Stimulated activated CD4-positive, alpha-beta T cell treated with anti-CD3 and anti-CD28 coated beads, Interleukin-15, amount 100 ng/mL, for 24 hours (primary cell): ENCODE measurements around the gene SCAF1.

Experiments used
- DNase-seq: peaks from one replicate; pipeline ENCODE4 v3.0.0-alpha.2; 2020

The SCAF1 gene

DNA sequence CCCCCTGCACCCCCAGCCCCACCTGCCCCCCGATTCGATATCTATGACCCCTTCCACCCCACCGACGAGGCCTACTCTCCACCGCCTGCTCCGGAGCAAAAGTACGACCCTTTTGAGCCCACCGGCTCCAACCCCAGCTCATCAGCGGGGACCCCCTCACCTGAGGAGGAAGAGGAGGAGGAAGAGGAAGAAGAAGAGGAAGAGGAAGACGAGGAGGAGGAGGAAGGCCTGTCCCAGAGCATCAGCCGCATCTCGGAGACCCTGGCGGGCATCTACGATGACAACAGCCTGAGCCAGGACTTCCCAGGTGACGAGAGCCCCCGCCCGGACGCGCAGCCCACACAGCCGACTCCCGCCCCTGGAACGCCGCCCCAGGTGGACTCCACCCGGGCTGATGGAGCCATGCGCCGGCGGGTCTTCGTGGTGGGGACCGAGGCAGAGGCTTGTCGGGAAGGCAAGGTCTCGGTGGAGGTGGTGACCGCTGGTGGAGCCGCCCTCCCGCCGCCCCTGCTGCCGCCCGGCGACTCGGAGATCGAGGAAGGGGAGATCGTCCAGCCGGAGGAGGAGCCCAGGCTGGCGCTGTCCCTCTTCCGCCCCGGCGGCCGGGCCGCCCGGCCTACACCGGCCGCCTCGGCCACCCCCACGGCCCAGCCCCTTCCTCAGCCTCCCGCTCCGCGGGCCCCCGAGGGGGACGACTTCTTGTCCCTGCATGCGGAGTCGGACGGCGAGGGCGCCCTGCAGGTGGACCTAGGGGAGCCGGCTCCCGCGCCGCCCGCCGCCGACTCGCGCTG is 9.2 kb downstream of the SCAF1 start:
- no peak for DNase-seq

DNA sequence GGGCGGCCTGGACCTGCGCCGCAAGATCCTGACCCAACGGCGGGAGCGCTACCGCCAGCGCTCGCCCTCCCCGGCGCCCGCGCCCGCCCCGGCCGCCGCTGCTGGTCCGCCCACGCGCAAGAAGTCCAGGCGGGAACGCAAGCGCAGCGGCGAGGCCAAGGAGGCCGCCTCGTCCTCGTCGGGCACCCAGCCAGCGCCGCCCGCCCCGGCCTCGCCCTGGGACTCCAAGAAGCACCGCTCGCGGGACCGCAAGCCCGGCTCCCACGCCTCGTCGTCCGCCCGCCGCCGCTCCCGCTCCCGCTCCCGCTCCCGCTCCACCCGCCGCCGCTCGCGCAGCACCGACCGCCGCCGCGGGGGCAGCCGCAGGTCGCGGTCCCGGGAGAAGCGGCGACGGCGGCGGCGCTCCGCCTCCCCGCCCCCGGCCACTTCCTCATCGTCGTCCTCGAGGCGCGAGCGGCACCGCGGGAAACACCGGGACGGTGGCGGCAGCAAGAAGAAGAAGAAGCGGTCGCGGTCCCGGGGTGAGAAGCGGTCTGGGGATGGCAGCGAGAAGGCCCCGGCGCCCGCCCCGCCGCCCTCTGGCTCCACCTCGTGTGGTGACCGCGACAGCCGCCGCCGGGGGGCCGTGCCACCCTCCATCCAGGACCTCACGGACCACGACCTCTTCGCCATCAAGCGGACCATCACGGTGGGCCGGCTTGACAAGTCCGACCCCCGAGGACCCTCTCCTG is 10.0 kb downstream of the SCAF1 start:
- no peak for DNase-seq

DNA sequence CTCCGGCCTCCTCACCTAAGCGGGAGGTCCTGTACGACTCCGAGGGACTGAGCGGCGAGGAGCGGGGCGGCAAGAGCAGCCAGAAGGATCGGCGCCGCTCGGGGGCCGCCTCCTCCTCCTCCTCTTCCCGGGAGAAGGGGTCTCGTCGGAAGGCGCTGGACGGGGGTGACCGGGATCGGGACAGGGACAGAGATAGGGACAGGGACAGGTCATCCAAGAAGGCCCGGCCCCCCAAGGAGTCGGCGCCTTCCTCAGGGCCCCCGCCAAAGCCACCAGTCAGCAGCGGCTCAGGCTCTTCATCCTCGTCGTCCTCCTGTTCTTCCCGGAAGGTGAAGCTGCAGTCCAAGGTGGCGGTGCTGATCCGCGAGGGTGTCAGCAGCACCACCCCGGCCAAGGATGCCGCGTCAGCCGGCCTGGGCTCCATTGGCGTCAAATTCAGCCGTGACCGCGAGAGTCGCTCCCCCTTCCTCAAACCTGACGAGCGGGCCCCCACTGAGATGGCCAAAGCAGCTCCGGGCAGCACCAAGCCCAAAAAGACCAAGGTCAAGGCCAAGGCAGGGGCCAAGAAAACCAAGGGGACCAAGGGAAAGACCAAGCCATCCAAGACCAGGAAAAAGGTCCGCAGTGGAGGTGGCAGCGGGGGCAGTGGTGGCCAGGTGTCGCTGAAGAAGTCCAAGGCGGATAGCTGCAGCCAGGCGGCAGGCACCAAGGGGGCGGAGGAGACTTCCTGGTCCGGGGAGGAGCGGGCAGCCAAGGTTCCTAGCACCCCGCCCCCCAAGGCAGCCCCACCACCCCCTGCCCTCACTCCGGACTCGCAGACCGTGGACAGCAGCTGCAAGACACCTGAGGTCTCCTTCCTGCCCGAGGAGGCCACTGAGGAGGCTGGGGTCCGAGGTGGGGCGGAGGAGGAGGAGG is 10.8 kb downstream of the SCAF1 start:
- no peak for DNase-seq

DNA sequence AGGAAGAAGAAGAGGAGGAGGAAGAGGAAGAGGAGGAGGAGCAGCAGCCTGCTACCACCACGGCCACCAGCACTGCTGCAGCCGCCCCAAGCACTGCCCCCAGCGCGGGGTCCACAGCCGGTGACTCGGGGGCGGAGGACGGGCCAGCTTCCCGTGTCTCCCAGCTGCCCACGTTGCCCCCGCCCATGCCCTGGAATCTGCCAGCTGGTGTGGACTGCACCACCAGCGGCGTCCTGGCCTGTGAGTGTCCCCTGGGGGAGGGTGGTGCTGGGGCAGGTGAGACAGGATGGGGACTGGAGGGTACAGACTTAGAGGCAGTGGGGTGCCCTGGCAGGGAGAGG is 11.4 kb downstream of the SCAF1 start:
- DNase-seq = no peak

DNA sequence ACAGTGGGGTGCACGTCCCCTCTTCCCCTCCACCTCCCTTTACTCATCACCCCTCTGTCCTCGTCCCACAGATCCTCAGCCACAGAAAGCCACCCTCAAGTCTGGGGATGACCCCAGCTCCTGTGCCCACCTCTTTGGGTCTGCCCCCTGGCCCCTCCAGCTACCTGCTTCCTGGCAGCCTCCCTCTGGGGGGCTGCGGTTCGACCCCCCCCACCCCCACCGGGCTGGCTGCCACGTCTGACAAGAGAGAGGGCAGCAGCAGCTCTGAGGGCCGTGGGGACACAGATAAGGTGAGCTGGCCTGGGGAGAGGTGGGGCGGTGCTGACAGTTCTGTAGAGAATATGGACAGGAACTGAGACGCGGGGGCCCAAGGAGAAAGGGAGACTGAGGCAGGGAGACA is 12.6 kb downstream of the SCAF1 start:
- no peak for DNase-seq

DNA sequence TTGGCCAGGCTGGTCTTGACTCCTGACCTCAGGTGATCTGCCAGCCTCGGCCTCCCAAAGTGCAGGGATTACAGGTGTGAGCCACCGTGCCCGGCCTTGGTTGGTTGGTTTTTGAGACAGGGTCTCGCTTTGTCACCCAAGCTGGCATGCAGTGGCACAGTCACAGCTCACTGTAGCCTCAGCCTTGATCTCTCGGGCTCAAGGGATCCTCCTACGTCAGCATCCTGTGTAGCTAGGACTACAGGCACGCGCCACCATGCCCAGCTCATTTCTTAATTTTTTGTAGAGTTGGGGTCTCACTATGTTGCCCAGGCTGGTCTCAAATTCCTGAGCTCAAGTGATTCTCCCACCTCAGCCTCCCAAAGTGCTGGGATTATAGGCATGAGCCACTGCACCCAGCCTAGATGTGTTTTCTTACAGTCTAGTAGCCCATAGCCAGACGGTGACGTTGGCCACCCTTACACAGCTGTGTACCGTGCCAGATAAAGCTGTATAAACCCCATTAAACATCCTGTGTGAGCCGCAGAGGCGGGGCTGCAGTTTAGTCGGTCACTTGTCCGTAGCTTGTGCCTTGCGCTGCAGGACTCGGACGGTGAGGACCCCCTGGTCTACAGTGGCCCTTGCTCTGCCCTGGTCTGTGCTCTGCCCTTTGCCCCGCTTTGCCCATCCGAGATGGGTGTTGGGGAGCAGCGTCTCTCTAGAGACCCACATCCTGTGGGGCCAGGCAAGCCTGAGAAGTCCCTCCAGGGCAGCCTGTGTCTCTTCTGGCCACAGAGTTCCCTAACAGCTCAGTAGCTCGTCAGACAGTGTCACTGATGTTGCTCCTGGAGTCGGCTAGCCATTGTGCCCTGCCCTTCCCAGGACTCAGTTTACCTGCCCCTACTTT is 13.8 kb downstream of the SCAF1 start:
- DNase-seq = no peak

DNA sequence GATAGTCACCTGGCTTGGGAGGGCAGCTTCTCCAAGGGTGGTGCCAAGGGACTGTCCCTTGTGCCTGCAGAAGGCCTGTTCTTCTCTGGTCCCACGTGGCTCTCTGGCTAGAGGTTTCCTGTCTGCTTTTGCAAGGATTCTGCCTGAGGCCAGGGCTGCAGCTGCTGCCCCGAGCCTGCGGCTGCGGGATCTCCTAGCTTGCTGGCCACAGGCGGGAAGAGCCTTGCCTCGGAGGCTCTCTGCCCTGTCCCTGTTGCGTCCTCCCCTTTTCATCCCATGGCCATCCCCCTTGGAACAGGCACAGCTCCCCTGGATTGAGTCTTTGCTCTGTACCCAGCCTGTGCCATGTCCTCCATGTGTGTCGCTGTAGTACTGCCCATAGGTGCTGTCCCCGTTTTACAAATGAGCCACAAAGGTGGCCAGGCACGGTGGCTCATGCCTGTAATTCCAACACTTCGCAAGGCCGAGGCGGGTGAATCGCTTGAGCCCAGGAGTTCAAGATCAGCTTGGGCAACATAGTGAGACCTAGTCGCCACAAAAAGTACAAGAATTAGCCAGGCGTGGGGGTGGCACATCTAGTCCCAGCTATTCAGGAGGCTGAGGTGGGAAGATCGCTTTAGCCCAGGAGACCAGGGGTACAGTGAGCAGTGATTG is 14.6 kb downstream of the SCAF1 start:
- no peak for DNase-seq

DNA sequence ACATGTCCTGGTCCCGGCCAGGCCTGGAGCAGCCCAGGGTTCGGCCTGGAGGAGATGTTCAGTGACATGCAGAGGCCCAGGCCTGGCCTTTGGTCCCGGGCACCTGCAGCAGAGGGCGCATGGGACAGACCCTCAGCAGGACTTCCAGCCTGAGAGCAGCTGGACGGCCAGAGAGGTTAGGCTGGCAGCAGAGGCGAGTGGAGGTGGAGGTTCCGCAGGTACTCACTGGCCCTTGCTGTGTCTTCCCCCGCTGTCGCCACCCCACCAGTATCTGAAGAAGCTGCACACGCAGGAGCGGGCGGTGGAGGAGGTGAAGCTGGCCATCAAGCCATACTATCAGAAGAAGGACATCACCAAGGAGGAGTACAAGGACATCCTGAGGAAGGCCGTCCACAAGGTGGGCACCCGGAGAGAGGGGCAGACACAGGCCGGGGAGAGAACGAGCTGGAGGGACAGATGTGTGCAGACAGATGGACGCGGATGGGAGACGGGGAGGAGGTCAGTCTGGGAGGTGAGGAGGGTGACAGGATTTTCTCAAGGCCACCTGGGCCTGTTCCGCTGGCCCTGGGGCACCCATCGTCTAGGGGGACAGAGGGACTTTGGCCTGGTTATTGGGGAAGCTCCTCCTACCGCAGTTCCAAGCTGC is 15.6 kb downstream of the SCAF1 start:
- no peak for DNase-seq

DNA sequence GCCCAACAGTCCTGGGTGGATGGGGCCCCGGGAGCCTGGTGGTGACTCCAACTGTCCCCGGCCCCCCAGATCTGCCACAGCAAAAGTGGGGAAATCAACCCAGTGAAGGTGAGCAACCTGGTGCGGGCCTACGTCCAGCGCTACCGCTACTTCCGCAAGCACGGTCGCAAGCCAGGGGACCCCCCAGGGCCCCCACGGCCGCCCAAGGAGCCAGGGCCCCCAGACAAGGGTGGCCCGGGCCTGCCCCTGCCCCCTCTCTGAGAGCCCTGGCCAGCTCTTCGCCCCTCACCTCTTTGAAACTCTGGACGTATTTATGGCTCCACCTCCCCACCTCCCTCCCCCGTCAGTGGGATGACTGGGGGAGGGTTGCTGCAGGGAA is 16.1 kb downstream of the SCAF1 start:
- no peak for DNase-seq

DNA sequence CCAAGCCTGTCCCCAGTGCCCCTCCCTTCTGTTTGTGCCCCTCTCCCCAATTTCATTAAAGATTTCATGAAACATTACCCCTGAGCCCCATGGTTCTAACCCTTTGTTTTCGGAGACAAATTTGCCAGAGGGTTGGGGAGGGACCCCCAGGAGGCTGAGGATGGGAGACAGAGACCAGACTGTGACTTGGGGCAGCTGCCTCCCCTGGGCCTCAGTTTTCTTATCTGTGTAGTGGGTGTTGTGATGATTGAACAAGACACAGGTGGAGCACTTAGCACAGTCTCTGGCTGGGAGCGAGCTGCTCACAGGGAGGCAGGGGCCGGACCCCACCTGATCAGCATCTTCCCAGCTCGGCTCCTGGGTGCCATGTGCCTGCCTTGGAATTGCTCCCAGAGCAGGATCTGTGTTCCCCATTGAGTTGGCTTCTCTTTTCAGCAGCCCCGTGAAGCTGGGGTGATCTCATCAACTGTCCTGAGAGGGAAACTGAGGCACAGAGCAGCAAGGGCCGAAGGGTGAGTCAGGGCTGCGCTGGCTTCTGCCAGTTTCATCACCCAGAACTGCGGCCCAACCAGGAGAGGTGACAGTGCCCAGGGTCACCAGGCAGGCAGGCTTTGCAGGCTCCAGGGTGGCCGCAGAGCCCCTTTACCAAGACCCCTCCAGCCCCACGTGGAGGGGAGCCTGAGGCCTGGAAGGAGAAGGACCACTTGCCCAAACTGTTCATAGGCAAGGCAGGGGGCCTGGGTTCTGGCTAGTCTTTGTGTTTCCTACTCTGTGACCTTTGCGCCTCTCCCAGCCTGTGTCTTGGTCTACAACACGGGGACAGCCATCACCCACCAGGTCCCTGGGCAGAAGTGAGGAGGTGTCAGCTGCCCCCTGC is 16.8 kb downstream of the SCAF1 start:
- DNase-seq = no peak

DNA sequence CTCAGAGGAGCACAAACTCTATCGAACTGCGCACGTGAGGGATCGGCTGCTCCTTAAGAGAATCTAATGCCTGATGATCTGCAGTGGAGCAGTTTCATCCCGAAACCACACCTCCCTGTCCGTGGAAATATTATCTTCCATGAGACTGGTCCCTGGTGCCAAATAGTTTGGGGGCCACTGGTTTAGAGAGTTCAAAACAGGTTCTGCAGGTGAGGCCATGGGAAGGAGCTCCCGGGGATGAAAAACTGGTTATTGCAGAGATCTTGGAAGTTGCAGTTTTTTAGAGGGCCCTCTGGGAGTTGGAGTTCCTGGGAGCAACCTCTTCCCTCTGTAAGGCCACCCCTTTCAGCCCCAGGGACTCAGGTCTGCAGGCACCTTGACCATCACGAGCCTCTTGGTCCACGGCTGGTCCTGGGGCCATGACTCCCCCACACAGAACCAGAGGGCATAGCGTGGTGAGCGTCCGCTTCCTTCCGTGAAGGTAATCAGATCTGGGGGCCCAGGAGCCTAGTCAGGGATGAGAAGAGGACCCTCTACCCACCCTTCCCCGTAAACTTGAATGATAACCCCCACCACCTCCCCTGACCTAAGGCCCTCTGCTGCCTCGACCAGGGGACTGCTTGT is 18.4 kb downstream of the SCAF1 start:
- DNase-seq = no peak

DNA sequence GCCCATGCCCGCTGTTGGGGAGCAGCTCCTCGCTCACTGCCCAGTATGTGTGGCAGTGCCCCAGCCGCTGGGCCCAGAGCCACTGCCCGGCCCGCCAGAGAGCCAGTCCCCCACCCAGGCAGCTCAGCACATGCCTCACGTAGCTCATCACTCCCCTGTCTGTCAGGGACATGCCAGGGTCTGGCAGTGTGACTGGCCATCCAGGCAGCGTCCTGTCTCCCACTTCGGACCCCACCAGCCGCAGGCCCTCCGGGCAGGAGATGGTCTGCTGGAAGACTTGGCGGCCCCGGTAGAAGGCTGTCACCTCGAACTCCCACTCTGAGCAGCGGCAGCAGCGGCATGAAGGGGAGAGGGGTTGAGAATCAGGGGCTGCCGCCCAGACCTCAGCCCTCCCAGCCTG is 20.0 kb downstream of the SCAF1 start:
- DNase-seq = no peak

DNA sequence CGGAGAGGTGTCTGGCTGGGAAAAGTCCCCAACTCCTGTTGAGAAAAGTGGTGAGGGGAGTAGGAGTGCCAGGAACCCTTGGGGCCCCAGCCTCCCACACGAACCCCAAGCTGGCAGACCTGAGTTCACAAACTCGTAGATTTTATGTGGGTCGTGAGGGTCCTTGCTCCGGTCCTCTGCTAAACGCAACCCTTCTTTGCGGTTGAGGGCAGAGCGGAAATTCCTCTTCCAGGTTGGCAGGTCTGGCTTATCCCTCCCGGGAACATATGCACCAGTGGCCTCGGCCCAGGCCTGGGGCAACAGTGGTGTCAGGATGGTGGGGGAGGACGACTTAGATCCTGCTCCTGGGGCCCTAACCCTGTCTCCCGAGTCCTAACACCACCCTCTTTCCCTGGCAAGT is 21.2 kb downstream of the SCAF1 start:
- DNase-seq = no peak

DNA sequence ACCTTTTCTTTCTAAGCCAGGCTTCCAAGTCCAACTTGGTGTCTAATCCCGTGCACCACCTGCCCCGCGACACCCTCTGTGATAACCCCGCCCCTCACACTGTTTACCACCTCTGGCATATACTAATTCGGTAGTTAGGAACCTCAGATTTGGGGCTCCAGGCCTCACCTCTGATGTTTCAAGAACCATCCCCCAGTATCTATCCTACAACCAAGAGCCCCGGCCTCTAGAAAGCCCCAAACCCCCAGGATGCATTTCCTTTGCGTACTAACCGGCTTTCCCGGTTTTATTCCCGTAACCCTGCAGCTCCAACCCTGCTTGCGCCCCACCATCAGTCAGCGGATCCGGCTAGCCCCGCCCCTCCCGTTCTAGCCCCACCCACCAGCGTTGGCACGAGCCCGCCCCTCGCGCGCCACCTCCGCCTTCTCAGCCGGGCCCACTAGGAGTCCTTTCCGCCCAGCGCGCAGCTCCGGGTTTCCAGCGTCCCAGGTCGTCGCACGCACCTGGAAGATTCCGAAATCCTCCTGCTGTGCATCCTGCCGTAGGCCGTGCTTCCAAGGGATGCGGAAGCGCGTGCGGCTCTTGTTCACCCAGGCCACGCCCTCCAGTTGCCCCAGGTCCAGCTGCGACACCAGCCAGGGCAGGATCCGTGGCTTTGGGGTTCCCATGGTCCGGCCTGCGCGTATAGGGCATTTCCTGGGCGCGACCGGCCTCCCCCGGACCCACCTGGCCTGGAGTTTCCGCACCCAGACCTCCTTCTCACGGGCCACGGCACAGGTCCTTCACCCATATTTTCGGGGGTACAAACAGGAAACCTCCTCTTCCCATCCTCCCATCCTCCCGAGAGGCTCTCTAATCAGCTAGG is 22.4 kb downstream of the SCAF1 start:
- peak; percentile 95 for DNase-seq

DNA sequence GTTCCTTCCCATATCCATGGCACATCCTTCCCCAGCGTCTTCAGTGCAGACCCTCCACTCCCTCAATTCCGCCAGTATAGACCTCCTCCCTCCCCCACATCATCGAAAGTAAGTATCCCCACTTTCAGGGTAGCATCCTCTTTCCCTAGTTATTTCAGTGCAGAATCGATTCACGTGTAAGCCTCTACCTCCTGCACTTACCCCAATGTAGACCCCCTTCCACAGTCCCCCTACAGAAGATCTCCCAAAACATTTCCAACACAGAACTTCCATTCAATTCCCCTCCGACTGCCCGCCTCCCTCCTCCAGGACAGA is 23.0 kb downstream of the SCAF1 start:
- no peak for DNase-seq

DNA sequence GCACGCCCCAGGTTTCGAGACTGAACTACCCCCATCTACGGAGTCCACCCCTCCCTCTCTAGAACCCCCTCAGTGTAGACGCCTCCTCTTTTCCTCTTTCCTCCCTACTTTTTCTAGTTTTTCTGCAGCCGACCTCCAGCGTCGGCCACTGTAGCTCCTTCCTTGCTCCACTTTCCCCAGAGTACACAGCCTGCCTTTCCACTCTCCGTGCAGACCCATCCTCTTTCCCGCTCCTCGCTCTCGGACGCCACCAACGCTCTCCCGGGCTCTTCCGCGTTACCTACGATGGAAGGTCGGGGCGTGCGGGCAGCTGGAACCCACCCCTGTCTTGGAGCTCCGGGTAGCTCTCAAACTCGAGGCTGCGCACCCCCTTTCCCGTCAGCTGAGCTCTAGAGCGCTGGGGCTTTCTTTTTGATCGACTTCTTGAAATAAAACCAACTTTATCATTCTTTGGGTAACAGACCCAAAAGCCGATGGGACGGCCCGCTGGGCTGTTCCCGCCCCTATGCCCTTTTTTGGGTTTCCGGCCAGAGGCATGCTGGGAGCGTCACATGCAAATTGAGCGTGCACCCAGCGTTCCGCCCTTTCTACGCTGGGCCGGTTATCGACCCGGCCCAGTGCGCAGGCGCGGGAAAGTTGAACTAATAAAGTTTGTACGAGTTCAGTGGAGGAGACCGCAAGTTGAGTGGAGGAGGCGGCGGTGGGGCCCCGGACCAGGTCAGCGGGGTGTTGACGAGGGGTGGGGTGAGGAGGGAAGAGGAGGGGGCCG is 23.5 kb downstream of the SCAF1 start, which contains the start of the genes BCL2L12 and IRF3:
BCL2L12 (plus strand) TSS at position 583 of the 769 bp plus-strand sequence. CDS start 760 bp downstream, outside the sequence.
IRF3 (minus strand) TSS at position 507 of the 769 bp plus-strand sequence. CDS start 1,019 bp downstream, outside the sequence.
- DNase-seq = peak; percentile 99

DNA sequence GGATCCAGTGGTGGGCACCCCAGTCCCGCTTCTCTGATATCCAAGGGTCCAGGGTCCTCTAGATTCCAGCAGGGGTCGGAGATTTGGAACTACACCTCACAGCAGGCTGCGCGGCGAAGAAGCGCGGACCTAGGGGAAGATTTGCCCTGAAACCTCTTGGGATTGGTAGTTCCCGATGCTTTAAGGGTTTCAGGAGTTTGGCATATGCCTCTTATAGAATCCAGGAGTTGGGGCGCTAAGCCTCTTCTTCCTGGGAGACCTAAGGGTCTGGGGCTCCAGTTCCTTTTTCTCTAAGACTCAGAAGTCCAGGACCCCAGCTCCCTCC is 24.1 kb downstream of the SCAF1 start:
- DNase-seq = no peak

DNA sequence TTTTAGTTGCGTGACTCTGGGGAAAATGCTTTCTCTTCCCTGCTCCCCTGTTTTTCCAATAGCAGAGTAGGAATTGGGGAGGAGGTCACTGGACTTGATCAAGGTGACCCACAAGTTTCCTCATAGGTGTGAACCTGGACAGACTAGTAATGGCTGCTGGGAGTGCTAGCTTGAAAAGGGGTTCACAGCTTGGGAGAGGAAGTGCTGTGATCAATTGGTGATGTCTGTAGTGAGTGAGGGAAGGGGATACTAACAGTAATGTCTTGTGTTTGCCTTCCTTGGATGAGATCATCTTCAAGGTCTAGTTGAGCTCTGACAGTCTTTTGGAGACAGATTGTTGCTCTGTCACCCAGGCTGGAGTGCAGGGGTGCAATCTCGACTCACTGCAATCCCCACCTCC is 25.5 kb downstream of the SCAF1 start:
- DNase-seq = no peak
